Measurements from ENCODE around the gene VEZF1. TPM values are rescaled to one million over a fixed set of nuclear protein-coding genes. Genes with fewer than 3 reads are reported as not detected.

The VEZF1 gene
- total RNA-seq, 1 donor from 2014 or later: 43.9 TPM

DNA sequence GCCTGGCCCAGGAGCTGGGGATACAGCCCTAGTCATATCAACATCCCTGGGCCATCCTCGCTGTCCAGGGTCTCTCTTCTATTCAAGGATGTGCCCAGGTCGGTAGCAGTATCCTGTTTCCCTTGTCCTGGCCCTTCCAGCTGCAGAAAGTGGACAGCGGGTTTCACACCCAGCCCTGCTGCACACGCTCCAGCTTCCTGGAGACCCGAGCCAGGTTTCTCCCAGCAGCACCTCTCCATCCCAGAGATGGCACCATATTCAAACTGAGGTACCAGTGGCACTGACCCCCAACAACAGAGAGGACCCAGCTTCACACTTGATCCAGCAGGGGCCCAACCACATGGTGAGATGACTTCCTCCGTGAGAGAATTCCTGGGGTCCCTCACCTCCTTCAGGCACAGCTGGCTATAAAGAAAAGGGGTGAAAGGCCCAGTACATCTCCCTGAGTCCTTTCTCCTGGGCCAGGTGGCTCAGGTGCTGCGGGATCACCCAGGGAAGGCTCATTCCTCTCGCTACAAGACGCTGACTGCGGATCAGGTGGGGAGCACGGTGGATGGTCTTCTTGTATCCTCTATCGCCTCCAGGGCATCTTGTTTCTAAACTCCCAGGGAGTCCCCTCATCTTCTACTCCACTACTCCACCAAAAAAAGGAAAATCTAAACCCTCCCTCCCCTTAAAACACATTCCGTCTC lies 34.2 kb downstream of the VEZF1 start:
- intact Hi-C loops (cut with micrococcal nuclease): no loop called here

DNA sequence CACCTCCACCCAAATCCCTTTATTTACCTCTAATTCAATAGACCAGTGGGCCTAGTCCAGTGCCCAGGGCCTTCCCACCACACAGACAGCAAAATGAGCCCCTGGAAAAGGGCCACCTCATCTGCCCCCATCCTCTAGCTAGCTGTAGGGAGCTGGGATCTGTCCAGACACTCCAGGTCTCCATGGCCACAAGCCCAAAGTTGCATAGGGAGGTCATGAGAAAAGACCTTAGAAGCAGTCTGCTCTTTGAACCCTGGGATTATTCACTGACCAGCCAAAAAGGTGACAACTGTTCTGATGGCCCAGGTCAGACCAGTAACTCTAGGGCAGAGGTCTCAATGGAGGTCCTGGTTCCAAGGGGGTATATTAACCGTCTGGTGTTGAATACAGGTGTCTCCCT lies 34.8 kb downstream of the VEZF1 start:
- intact Hi-C loops (cut with micrococcal nuclease): no loop called here

- intact Hi-C loops (cut with micrococcal nuclease): no loop called here
These were observed 38.4 kb downstream of the VEZF1 start for GRCh38 chr17:57949649-57950048.

- intact Hi-C loops (cut with micrococcal nuclease): loop anchor here (1.0 kb wide), 1 partner anchor 8 kb away; no protein-coding TSS in a partner anchor
These were observed 39.3 kb downstream of the VEZF1 start for GRCh38 chr17:57948555-57949420.

GRCh38 chr17:57948169-57948554 lies 39.9 kb downstream of the VEZF1 start:
- intact Hi-C loops (cut with micrococcal nuclease): loop anchor here (1.0 kb wide), 1 partner anchor 8 kb away; no protein-coding TSS in a partner anchor

DNA sequence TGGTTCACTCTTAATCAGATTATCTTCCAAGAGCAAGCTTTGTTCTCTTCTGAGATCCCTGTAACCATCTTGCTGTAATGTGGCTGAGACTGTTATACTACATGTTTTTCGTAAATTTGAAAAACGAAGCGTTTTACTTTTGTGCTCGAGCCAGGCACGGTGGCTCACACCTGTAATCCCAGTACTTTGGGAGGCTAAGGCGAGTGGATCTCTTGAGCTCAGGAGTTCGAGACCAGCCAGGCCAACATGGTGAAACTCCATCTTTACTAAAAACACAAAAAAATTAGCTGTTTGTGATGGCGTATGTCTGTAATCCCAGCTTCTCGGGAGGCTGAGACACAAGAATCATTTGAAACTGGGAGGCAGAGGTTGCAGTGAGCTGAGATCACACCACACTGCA lies 40.7 kb downstream of the VEZF1 start:
- intact Hi-C loops (cut with micrococcal nuclease): loop anchor here (2.0 kb wide), 1 partner anchor 97 kb away; the partner anchor contains the start of gene MRPS23

GRCh38 chr17:57946798-57947358 lies 41.2 kb downstream of the VEZF1 start:
- intact Hi-C loops (cut with micrococcal nuclease): loop anchor here (2.0 kb wide), 1 partner anchor 96 kb away; the partner anchor contains the start of gene MRPS23

GRCh38 chr17:57945996-57946797 lies 41.9 kb downstream of the VEZF1 start:
- intact Hi-C loops (cut with micrococcal nuclease): loop anchor here (2.0 kb wide), 1 partner anchor 95 kb away; the partner anchor contains the start of gene MRPS23

GRCh38 chr17:57944908-57945307 lies 43.1 kb downstream of the VEZF1 start:
- intact Hi-C loops (cut with micrococcal nuclease): no loop called here

- intact Hi-C loops (cut with micrococcal nuclease): no loop called here
These were observed 44.4 kb downstream of the VEZF1 start for GRCh38 chr17:57943645-57944044.

DNA sequence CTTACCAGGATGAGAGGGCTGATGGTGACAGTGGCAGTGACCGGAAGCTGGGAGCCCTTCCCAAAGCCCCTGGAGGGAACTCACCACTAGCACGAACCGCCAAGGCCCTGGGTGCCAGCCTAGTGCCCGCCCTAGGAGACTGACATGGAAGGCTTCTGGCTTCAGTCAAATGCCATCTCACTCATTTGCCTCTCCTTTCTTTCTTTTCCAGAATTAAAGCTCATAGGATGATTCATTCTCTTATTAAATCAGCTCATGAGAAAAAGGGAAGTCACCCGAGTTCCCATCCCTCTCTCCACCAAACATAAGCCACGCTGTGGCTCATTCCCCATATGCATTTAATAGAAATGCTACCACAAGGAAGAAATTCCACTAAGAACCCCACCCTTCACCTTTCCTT lies 44.9 kb downstream of the VEZF1 start:
- intact Hi-C loops (cut with micrococcal nuclease): no loop called here

- intact Hi-C loops (cut with micrococcal nuclease): no loop called here
These were observed 46.4 kb downstream of the VEZF1 start for GRCh38 chr17:57941384-57942370.

GRCh38 chr17:57940653-57941329 lies 47.3 kb downstream of the VEZF1 start:
- intact Hi-C loops (cut with micrococcal nuclease): no loop called here

DNA sequence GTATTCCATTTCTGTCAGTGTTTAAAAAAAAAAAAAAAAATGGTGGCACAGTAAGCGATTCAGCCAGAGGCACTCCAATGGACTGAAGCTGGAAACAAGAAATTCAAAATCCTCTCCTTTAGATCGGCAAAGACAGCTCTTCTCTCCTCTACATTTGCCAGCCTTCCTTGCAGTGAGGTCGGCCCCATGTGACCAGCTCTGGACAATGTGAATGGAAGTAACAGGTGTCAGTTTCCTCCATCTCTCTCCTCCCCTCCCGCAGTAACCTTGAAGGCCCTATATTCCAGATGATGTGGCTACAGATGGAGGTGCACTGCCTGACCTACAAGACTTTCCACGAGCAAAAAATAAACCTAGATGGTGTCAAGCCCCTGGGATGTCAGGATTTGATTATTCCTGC lies 47.8 kb downstream of the VEZF1 start:
- intact Hi-C loops (cut with micrococcal nuclease): no loop called here

- intact Hi-C loops (cut with micrococcal nuclease): no loop called here
These were observed 48.3 kb downstream of the VEZF1 start for GRCh38 chr17:57939797-57940196.

DNA sequence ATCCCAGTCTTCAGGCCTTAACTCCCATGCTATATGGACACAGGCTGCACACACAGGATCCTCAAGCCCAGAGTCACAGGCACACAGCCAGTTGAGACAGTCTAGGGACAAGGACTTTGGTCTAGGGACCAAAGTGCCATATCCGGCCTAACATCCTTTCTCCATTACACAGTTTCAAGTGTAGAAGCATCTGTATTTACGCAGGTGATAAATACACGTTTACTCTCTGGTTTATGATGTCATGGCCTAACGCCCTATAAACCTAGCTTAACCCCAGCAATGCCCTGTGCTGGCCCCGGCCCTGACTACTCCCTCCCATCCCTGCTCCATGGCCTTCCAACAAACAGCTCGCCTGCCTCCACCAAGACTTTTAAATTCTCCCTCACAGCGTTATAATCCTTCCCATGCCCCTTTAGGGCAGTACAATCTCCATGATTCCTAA lies 50.0 kb downstream of the VEZF1 start:
- intact Hi-C loops (cut with micrococcal nuclease): no loop called here

DNA sequence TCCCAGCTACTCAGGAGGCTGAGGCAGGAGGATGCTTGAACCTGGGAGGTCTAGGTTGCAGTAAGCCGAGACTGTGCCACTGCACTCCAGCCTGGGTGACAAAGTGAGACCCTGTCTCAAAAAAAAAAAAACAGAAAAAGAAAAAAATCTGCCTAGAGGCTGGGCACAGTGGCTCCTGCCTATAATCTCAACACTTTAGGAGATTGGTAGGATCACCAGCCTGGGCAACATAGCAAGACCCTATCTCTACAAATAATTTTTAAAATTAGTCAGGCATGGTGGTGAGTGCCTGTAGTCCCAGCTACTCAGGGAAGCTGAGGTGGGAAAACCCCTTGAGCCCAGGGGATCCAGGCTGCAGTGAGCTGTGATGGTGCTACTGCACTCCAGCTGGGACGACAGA lies 50.6 kb downstream of the VEZF1 start:
- intact Hi-C loops (cut with micrococcal nuclease): no loop called here

GRCh38 chr17:57935833-57936807 lies 51.9 kb downstream of the VEZF1 start:
- intact Hi-C loops (cut with micrococcal nuclease): no loop called here

Measured in T-helper 1 cell treated with Interleukin-12 subunit alpha and Interleukin-12 subunit beta and Interleukin-4 antibody, amounts not matched to agents 30 ng/mL and 1 ng/mL, for 36 hours (primary cell).